ENCODE data around the gene RNGTT. TPM values are rescaled to one million over a fixed set of nuclear protein-coding genes. Genes with fewer than 3 reads are reported as not detected.

RNGTT gene
- total RNA-seq, 1 experiment from 2014 or later = 15.7 TPM

- TF ChIP-seq CTCF (conservative IDR thresholded peaks at IDR 0.05; ENCODE audit: low read depth, low read length) (no peak), EZH2phosphoT487 (IDR thresholded peaks at IDR 0.05; ENCODE audit: borderline replicate concordance, low read length) (no peak)
- Histone ChIP-seq H3K36me3 (ENCODE audit: low read depth, low read length) (no peaks in the 10 kb centered on the region), H3K4me1 (ENCODE audit: insufficient read depth, low read length) (no peaks in the 10 kb centered on the region), H3K79me2 (ENCODE audit: low read length) (no peaks in the 10 kb centered on the region), H3K4me3 (ENCODE audit: low read length) (no peak overlapping the region), H3K9me2 (replicated peaks; ENCODE audit: low read length) (no peaks in the 10 kb centered on the region), H3F3A (ENCODE audit: low read length, unreplicated experiment) (no peaks in the 10 kb centered on the region), H3K9me3 (ENCODE audit: low read length) (no peaks in the 10 kb centered on the region), H3K4me2 (ENCODE audit: low read length) (no peak overlapping the region), H2AFZ (ENCODE audit: low read length) (no peak overlapping the region), H3K27me3 (ENCODE audit: low read length) (no peaks in the 10 kb centered on the region), H3K27ac (ENCODE audit: low read length) (no peak overlapping the region), H3K9ac (ENCODE audit: low read length) (no peak overlapping the region), H4K20me1 (ENCODE audit: low read length) (no peaks in the 10 kb centered on the region)
- ChIA-PET POLR2A (ENCODE audit: unreplicated experiment) (no interaction called here), CTCF (no interaction called here)
- intact Hi-C loops (cut with micrococcal nuclease) = no loop called here
- ATAC-seq (no peak), DNase-seq (no peak)
- no TSS peak for BruUV-seq (replicated peaks)
Observed at GRCh38 chr6:88565836-88566235, 397.6 kb downstream of the RNGTT start.

- Histone ChIP-seq H3K27me3 (ENCODE audit: low read length) (no peaks in the 10 kb centered on the region), H2AFZ (ENCODE audit: low read length) (no peak overlapping the region), H3K27ac (ENCODE audit: low read length) (no peak overlapping the region), H3K9me3 (ENCODE audit: low read length) (no peaks in the 10 kb centered on the region), H3K36me3 (ENCODE audit: low read depth, low read length) (no peaks in the 10 kb centered on the region), H3F3A (ENCODE audit: low read length, unreplicated experiment) (no peaks in the 10 kb centered on the region), H3K79me2 (ENCODE audit: low read length) (no peaks in the 10 kb centered on the region), H3K4me2 (ENCODE audit: low read length) (no peak overlapping the region), H3K9ac (ENCODE audit: low read length) (no peak overlapping the region), H3K4me3 (ENCODE audit: low read length) (no peak overlapping the region), H3K9me2 (replicated peaks; ENCODE audit: low read length) (no peaks in the 10 kb centered on the region), H4K20me1 (ENCODE audit: low read length) (no peaks in the 10 kb centered on the region), H3K4me1 (ENCODE audit: insufficient read depth, low read length) (no peaks in the 10 kb centered on the region)
- no peak for TF ChIP-seq EZH2phosphoT487 (IDR thresholded peaks at IDR 0.05; ENCODE audit: borderline replicate concordance, low read length)
- TF ChIP-seq EZH2 (IDR thresholded peaks at IDR 0.05; ENCODE audit: low read length, unreplicated experiment) = no peak
- no peak for TF ChIP-seq CTCF (conservative IDR thresholded peaks at IDR 0.05; ENCODE audit: low read depth, low read length)
- ATAC-seq = peak; percentile 22; the same call in 1 of the 2 replicates
- CTCF ChIA-PET = no interaction called here
- POLR2A ChIA-PET (ENCODE audit: unreplicated experiment) = no interaction called here
- intact Hi-C loops (cut with micrococcal nuclease) = no loop called here
- BruUV-seq (replicated peaks) = no TSS peak
- no peak for DNase-seq
Observed at GRCh38 chr6:88565409-88565811, 398.0 kb downstream of the RNGTT start.

GRCh38 chr6:88563277-88563625 lies 400.2 kb downstream of the RNGTT start:
- Histone ChIP-seq H3F3A (ENCODE audit: low read length, unreplicated experiment) (no peaks in the 10 kb centered on the region), H4K20me1 (ENCODE audit: low read length) (no peaks in the 10 kb centered on the region), H3K9me3 (ENCODE audit: low read length) (no peaks in the 10 kb centered on the region), H3K4me1 (ENCODE audit: insufficient read depth, low read length) (no peaks in the 10 kb centered on the region), H3K27ac (ENCODE audit: low read length) (no peak overlapping the region), H3K4me2 (ENCODE audit: low read length) (no peak overlapping the region), H3K36me3 (ENCODE audit: low read depth, low read length) (no peaks in the 10 kb centered on the region), H3K79me2 (ENCODE audit: low read length) (no peaks in the 10 kb centered on the region), H3K27me3 (ENCODE audit: low read length) (no peaks in the 10 kb centered on the region), H3K4me3 (ENCODE audit: low read length) (no peak overlapping the region), H2AFZ (ENCODE audit: low read length) (no peak overlapping the region), H3K9me2 (replicated peaks; ENCODE audit: low read length) (no peaks in the 10 kb centered on the region), H3K9ac (ENCODE audit: low read length) (no peak overlapping the region)
- ATAC-seq (no peak), DNase-seq (no peak)
- POLR2A ChIA-PET (ENCODE audit: unreplicated experiment) = no interaction called here
- TF ChIP-seq CTCF (conservative IDR thresholded peaks at IDR 0.05; ENCODE audit: low read depth, low read length) (no peak), EZH2 (IDR thresholded peaks at IDR 0.05; ENCODE audit: low read length, unreplicated experiment) (no peak), EZH2phosphoT487 (IDR thresholded peaks at IDR 0.05; ENCODE audit: borderline replicate concordance, low read length) (no peak)
- intact Hi-C loops (cut with micrococcal nuclease) = no loop called here
- BruUV-seq (replicated peaks) = no TSS peak
- CTCF ChIA-PET = no interaction called here

Data from PC-3 (cell line).